GM19328 (cell line): ENCODE data around the gene FUCA1.
"Not testable (repeated sequence)": the region's sequence is repeated elsewhere in the genome, so short reads cannot be mapped to it uniquely, and the experiment has no call there.

Source experiments
- ATAC-seq: cut with Tn5 transposase; IDR thresholded peaks from one replicate; pipeline ENCODE4 v1.9.1; 2021; ENCODE audit warnings: mild to moderate bottlenecking, moderate library complexity; ENCODE audit not compliant: unreplicated experiment

The FUCA1 gene

DNA sequence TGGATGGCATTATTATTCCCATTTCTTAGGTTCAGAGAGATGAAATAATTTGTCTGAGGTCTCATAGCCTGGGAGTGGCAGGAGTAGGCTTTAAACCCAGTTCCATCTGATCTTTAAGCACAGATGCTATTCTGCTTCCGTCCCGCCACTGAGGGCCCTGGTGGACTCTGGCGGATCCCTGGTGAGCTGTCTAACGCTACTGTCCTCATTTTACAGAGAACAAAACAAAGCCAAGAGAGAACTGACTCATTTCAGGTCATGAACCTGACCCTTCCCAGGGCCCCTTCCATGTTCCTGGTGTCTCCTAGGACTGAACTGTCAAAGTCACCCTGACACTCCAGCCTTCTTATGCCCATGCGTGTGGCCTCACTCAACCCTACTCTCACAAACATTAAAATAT is 64.4 kb downstream of the FUCA1 start:
- no peak for ATAC-seq

DNA sequence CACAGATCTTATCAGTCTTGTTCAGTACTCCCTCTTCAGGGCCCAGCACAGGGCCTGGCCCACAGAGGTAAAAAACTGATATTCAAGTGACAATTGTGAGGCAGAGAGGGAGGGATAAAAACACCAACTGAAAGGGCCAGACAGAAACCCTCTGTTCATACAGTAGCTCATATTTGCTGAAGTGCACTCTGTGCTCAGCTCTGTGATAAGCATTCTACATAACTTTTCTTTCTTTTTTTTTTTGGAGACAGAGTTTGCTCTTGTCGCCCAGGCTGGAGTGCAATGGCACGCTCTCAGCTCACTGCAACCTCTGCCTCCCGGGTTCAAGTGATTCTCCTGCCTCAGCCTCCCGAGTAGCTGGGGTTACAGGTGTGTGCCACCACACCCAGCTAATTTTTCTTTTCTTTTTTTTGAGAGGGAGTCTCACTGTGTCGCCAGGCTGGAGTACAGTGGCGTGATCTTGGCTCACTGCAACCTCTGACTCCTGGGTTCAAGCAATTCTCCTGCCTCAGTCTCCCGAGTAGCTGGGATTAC is 65.2 kb downstream of the FUCA1 start:
- ATAC-seq = not testable (repeated sequence)

DNA sequence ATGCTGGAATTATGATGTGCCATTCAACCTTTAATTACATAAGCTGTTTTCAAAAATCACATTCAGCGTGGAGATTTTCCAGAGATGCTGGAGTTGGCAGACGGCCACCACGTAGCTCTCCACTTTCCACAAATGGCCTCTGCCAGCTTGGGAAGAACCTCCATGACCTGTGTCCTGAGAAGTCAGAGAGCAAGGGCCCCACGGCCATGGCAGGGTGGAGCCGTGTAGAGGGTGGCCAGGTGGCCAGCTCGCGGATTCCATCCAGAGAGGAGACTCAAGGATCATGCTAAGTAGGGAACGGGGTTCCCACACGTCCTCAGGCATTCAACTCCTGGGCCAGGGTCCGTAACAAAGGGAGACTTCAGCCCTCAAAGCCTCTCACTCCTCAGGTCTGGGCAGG is 66.2 kb downstream of the FUCA1 start:
- no peak for ATAC-seq

DNA sequence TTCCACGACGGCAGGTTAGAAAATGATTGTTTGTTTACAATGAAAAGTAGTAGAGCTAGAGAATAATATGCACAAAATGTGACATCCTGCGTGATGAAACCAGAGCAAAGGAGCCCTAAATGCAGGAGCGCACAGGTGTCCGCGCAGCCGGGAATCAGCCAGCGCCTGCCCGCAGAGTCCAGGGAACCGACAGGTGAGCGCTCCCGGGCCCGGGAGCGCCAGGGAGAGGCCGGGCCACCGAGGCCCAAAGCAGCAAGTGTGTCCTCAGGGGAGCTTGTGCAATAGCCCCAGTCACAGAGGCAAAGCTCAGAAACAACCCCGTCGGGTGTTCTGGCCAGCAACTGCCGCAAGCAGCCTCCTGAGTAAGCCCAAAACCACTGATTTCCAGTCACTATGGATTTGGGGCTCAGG is 66.7 kb downstream of the FUCA1 start:
- ATAC-seq = no peak

DNA sequence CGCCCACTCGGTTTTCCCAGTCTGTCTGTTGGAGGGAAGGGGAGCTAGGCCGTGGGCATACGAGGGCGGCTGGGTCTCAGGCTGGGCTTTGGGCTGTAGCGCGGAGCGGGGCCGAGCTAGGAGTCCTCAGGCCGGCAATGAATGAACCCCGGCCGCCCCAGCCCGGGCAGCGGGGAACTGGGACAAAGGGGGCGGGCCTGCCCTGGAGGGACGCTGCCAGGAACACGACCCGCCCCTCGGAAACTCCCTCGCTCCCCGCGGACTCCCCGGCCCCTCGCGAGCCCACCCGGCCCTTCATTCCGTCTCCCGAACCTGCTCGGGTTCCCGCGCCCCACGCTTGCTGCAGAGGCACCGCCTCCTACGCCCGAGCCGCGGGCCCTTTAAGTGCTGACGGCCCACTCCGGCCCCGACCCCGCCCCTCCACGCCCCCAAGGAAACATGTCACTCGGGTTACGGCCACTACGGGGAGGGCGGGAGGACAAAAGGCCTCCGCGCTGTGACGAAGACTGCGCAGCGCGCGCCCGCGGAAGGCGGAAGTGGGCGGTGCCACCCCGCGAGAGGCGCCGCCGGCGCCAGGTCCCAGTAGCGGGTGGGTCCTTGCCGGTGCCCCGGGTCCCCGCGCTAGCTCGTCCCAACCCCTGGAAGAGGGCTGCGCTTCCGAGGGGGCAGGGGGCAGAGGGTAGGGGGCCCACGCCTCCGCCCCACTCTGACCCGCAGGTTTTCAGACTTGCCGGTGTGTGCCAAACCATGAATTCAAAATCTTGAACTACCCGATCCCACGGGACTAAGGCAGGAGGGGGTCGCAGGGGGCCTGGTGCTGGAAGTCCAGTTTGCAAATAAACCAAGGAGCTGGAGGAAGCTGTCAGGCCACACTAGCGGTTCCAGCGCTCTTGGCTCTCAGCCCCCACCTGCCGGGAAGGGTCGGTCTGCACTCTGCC is 67.4 kb downstream of the FUCA1 start, which contains the start of gene GALE:
Gene GALE (minus strand): TSS at position 355 of the 938 bp plus-strand sequence. CDS start 1,747 bp downstream, outside the sequence.
- peak; percentile 75 for ATAC-seq

DNA sequence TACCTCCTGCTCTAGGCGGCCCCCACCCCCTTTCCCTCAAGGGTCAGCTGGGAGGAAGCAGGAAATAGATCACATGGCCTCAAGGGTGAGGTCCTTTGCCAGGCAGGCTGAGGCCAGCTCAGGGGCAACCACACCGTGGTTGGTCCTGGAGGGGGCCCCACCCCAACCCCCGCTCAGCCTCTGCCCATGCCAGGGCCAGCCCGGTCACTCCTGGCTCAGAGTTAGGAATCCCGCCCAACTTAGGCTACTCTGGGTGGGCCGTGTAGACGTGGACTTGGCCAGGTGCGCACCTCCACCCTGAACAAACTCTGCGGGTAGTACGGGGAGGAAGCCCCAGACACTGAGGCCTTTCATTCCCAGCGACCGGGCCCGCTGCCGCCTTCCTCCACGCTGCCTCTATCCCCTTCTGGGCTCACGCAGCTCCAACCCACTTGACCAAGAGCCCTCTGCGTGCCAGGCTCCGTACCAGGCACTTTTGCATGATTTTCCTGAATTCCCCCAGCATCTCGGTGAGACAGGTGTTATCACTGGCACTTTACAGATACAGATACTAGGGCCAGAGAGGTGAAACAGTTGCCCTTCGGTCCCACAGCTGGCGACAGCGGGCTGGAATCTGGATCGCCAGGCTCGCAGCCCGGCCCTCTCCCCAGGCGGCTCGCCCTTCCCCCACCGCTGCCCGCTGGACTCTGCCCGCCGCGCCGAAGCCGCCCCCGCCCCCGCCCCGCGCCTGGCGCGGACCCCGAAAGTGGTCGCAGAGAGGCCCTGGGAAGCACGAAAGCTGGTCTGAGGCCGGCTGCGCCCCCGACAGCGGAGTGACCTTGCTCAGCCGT is 68.3 kb downstream of the FUCA1 start:
- no peak for ATAC-seq

DNA sequence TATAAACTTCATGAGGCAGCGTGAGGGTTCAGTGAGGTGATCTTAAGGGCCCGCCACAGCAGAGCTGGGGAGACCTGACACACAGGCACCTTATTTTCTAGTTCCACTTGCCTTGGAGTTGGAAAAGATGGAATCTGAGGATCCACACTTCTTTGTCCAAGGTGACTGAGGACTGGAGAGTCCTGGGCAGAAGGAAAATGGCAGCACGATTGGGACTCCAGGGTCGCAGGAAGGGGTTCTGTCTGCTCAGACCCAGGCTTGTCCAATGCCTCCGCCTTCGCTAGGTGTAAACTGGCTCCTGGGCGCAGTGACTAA is 68.9 kb downstream of the FUCA1 start:
- no peak for ATAC-seq

DNA sequence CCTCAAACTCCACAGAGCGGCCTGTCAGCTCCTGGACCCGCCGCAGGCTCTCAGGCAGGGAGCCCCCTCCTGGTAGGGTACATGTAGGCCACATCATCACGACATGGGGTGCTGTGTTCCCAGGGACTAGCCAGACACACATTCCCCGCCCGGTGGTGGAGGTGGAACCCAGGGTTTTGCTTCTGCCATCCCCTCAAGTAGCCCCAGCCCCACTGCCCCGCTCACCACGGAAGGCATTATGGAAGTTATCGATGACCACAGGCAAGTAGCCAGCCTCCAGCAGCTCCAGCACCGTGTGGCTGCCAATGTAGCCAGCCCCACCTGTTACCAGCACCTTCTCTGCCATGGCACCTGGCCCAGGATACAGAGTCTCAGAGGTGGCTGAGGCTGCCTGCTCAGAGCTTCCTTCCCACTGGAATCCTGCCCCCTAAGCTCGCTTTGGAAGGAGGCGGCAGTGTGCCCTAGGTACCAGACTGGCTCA is 69.4 kb downstream of the FUCA1 start:
- ATAC-seq = no peak

DNA sequence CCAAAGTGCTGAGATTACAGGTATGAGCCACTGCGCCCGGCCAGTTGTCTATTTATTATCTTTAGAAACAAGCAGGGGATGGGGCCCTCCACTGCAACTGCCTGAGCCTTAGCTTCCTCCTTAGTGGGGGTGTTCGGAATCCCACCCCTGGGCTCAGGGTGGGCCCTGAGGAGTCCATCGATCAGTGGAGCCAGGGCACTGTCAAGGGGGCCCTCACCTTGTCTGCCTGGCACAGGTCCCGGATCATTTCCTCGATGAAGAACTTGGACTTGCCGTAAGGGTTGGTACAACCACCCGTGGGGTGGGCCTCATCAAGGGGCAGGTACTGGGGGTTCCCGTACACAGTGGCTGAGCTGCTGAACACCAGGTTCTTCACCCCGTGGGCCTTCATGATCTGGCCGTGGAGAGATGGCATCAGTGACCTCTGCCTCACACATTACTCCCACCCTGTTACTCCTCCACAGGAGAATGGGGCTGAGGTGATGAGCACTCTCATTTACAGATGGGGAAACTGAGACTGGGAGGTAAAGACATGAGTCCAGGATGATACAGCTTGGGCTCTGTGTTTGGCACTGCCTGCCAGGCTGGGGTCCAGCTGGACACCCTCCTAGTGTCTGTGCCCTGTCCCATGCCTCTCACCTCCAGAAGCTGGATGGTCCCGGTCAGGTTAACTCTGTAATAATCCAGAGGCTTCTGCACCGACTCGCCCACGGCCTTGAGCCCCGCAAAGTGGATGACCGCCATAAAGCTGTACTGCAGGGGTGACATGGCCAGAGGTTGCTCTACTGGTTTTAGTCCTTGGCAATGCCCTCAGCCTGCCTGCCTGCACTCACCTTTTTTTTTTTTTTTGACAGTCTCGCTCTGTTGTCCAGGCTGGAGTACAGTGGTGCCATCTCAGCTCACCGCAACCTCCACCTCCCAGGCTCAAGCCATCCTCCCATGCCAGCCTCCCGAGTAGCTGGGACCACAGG is 70.3 kb downstream of the FUCA1 start:
- no peak for ATAC-seq

DNA sequence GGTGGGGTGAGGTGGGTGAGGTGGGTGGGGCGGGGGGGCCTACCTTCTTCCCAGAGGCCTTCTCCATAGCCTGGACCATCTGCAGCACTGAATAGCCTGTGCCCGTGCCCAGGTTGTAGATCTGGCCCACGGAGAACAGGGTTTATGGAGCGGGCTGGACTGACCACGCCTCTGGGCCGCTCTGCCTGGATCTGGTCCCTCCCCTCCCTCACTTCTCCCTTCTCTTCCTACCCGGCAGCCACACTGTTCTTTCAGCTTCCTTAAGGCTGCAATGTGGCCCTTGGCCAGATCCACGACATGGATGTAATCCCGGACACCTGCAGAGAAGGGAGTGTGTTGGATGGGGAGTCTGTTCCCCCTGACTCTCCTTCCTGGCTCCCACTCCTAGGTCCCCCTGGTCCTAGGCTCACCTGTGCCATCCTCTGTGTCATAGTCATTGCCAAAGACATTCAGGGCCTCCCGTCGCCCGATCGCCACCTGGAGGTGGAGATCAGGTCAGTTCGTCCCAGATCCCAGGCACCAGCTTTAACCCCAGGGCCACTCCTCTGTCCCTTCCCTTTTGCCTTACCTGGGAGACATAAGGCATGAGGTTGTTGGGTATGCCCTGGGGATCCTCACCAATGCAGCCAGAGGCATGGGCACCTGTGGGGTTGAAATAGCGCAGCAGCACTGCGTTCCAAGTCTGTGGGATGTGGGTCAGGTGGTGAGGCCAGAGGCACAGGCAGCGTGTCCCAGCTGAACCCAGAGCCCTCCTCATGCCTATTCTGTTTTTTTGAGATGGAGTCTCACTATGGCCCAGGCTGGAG is 71.4 kb downstream of the FUCA1 start:
- no peak for ATAC-seq

DNA sequence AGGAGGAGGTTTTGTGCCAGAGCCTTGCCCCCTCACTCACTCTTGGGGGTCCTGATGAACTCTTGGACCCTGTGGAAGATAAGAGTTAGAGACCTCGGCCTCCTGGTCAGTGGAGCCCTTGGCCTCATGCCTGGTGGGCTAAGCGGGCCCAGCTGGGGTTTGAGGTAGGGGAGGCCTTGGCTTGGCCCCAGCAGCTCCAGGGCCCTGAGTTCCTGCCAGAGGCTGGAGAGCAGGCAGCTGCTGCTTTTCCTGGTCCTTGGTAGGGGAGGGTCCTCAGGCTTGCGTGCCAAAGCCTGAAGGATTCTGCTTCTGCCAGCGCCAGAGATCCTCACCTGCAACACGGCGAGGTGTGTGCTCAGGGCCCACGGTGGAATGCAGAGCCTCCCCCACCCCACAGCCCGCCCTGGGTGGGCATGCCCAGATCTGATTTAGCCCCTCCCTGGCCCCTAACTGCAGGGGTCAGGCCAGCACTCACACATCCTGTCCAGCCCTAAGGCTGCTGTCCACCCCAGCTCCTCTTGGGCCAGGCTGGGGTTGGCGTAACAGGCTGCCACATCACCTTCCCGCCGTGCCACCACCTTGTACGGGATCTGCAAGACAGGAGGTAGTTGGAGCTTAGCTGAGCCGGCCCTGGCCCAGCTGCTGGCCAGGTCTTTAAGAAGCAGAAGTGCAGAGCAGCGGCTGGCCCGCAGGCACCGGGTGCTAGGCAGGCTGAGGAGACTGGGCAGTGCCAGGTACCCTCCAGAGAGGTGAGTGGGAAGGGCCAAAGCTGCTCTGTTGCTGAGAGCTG is 72.2 kb downstream of the FUCA1 start:
- ATAC-seq = no peak
